OCI-LY1 (cell line): ENCODE data around the gene BMPR1A.

ENCODE experiments used
- H2AFZ ChIP-seq: fragments of 200-600 bp; sonication (generic), shearing (Covaris generic); 2 replicates; pipeline ENCODE4 v1.6.0; 2014; ENCODE audit warnings: antibody characterized with exemption, mild to moderate bottlenecking, low read length
- H3F3A ChIP-seq: fragments of 200-600 bp; sonication (generic), shearing (Covaris generic); 2 replicates; pipeline ENCODE4 v1.6.0; 2014; ENCODE audit warnings: mild to moderate bottlenecking, antibody characterized with exemption, low read length, moderate library complexity; ENCODE audit not compliant: insufficient read depth
- H3K27ac ChIP-seq: fragments of 200-600 bp; sonication (generic); 2 replicates; pipeline ENCODE4 v1.5.1; 2014; ENCODE audit warnings: low read length, mixed run types, mild to moderate bottlenecking, low read depth; ENCODE audit not compliant: poor library complexity, severe bottlenecking
- H3K27me3 ChIP-seq: fragments of 200-600 bp; sonication (generic); 2 replicates; pipeline ENCODE4 v1.6.0; 2014; ENCODE audit warnings: antibody characterized with exemption, mild to moderate bottlenecking, low read length, moderate library complexity; ENCODE audit not compliant: insufficient read depth
- H3K36me3 ChIP-seq: fragments of 200-600 bp; sonication (generic); 2 replicates; pipeline ENCODE4 v1.6.1; 2014; ENCODE audit warnings: mild to moderate bottlenecking, antibody characterized with exemption, low read length, moderate library complexity, mixed read lengths; ENCODE audit not compliant: insufficient read depth
- H3K4me1 ChIP-seq: fragments of 200-600 bp; sonication (generic); 2 replicates; pipeline ENCODE4 v1.5.1; 2014; ENCODE audit warnings: mild to moderate bottlenecking, low read length, moderate library complexity; ENCODE audit not compliant: insufficient read depth, severe bottlenecking
- H3K4me2 ChIP-seq: fragments of 200-600 bp; sonication (generic), shearing (Covaris generic); 2 replicates; pipeline ENCODE4 v1.6.1; 2014; ENCODE audit warnings: low read length
- H3K4me3 ChIP-seq: fragments of 200-600 bp; sonication (generic); 2 replicates; pipeline ENCODE4 v1.5.1; 2014; ENCODE audit warnings: low read length, low read depth, mild to moderate bottlenecking, mixed read lengths; ENCODE audit not compliant: poor library complexity, severe bottlenecking
- H3K79me2 ChIP-seq: fragments of 200-600 bp; shearing (Covaris generic); 2 replicates; pipeline ENCODE4 v1.6.1; 2016; ENCODE audit warnings: mixed run types, low read length, mixed read lengths; ENCODE audit not compliant: insufficient read depth
- H3K9ac ChIP-seq: fragments of 200-600 bp; sonication (generic), shearing (Covaris generic); 2 replicates; pipeline ENCODE4 v1.6.1; 2014; ENCODE audit warnings: mild to moderate bottlenecking, low read length, mixed read lengths
- H3K9me2 ChIP-seq: fragments of 200-600 bp; sonication (generic), shearing (Covaris generic); 2 replicates; pipeline ENCODE4 v1.6.1; 2014; ENCODE audit warnings: low read depth, mild to moderate bottlenecking, low read length, mixed read lengths
- H3K9me3 ChIP-seq: fragments of 200-600 bp; shearing (Covaris generic); 2 replicates; pipeline ENCODE4 v1.6.1; 2014; ENCODE audit warnings: low read length, mixed read lengths
- H4K20me1 ChIP-seq: fragments of 200-600 bp; sonication (generic), shearing (Covaris generic); 2 replicates; pipeline ENCODE4 v1.6.0; 2016; ENCODE audit warnings: mild to moderate bottlenecking, low read length; ENCODE audit not compliant: insufficient read depth
- CTCF ChIP-seq: fragments of 200-600 bp; sonication (generic), shearing (Covaris generic); IDR thresholded peaks from 2 replicates; pipeline ENCODE4 v1.5.1; 2017; ENCODE audit warnings: mild to moderate bottlenecking, antibody characterized with exemption, low read length, moderate library complexity, mixed read lengths
- EZH2 ChIP-seq: fragments of 200-600 bp; sonication (generic), shearing (Covaris generic); IDR thresholded peaks from 2 replicates; pipeline ENCODE4 v1.8.0; 2017; ENCODE audit warnings: borderline replicate concordance, mixed run types, mild to moderate bottlenecking, antibody characterized with exemption, low read length, moderate library complexity, mixed read lengths

Gene BMPR1A

GRCh38 chr10:86971232-86971991, 215.0 kb downstream of the BMPR1A start:
- Histone ChIP-seq H3K4me1 (peaks cover 23% of the 10 kb centered on the region), H3K27me3 (no peaks in the 10 kb centered on the region), H3K4me2 (peak overlapping the region; percentile 86), H3K4me3 (peak overlapping the region; percentile 75), H3K79me2 (no peaks in the 10 kb centered on the region), H3F3A (no peaks in the 10 kb centered on the region), H3K9me3 (no peaks in the 10 kb centered on the region), H2AFZ (peak overlapping the region; percentile 21; the same call in 1 of the 2 replicates), H3K36me3 (no peaks in the 10 kb centered on the region), H4K20me1 (no peaks in the 10 kb centered on the region), H3K9me2 (no peaks in the 10 kb centered on the region), H3K27ac (no peak overlapping the region), H3K9ac (peak overlapping the region; percentile 82)
- TF ChIP-seq CTCF, result no peak
- TF ChIP-seq EZH2, result no peak

GRCh38 chr10:86972613-86973380, 216.4 kb downstream of the BMPR1A start:
- Histone ChIP-seq H3K27me3 (no peaks in the 10 kb centered on the region), H3K9me2 (no peaks in the 10 kb centered on the region), H2AFZ (no peak overlapping the region), H3K9me3 (no peaks in the 10 kb centered on the region), H3F3A (no peaks in the 10 kb centered on the region), H3K4me1 (peaks cover 18% of the 10 kb centered on the region), H3K9ac (no peak overlapping the region), H4K20me1 (no peaks in the 10 kb centered on the region), H3K79me2 (no peaks in the 10 kb centered on the region), H3K4me2 (no peak overlapping the region), H3K4me3 (no peak overlapping the region), H3K36me3 (no peaks in the 10 kb centered on the region), H3K27ac (no peak overlapping the region)
- TF ChIP-seq EZH2 (no peak), CTCF (no peak)

- Histone ChIP-seq H3K27ac (no peak overlapping the region), H3K36me3 (no peaks in the 10 kb centered on the region), H2AFZ (no peak overlapping the region), H3K9me2 (no peaks in the 10 kb centered on the region), H3K79me2 (no peaks in the 10 kb centered on the region), H3F3A (no peaks in the 10 kb centered on the region), H3K4me1 (peaks cover 18% of the 10 kb centered on the region), H3K9me3 (no peaks in the 10 kb centered on the region), H3K9ac (no peak overlapping the region), H3K4me3 (no peak overlapping the region), H3K4me2 (no peak overlapping the region), H4K20me1 (no peaks in the 10 kb centered on the region), H3K27me3 (no peaks in the 10 kb centered on the region)
- TF ChIP-seq CTCF (no peak), EZH2 (no peak)
Observed at GRCh38 chr10:86974484-86974883, 218.1 kb downstream of the BMPR1A start.
